H1 (cell line): ENCODE results near the gene FRMD4A. TPM values are rescaled to one million over a fixed set of nuclear protein-coding genes. Genes with fewer than 3 reads are reported as not detected.

ENCODE experiments used
- CTCF ChIA-PET: fragments of 300-600 bp; sonication (Branson Sonifier 250); formaldehyde crosslinking; loops from one replicate; lab custom pipeline; 2021; ENCODE audit not compliant: partially characterized antibody; lab: Charles Lee
- POLR2A ChIA-PET: fragments of 300-600 bp; sonication (Branson Sonifier 250); formaldehyde crosslinking; loops from one replicate; lab custom pipeline; 2021; ENCODE audit warnings: inconsistent platforms; ENCODE audit not compliant: partially characterized antibody; lab: Charles Lee
- DNase-seq, 2 experiments: peaks; one replicate each; pipeline versions ENCODE4 v3.0.0 to v3.0.0-alpha.2; 2010 to 2022; ENCODE audit warnings: low spot score in 2 of 2, low read depth in 1 of 2, mixed read lengths in 1 of 2
- FAIRE-seq: peaks from 2 replicates; lab custom pipeline; 2011; peaks lifted over from hg19 to GRCh38; lab: Jason Lieb, UNC
- H2AFZ ChIP-seq: 2 replicates; pipeline ENCODE4 v1.8.1; 2012; ENCODE audit warnings: low read length, inconsistent platforms
- H2AK5ac ChIP-seq: 2 replicates; pipeline ENCODE4 v1.6.1; 2013; ENCODE audit warnings: low read depth, low read length
- H2BK120ac ChIP-seq: replicated peaks from 2 replicates; pipeline ENCODE3; 2013; ENCODE audit warnings: low read depth, low read length, inconsistent platforms
- H2BK12ac ChIP-seq: 2 replicates; pipeline ENCODE4 v1.6.1; 2013; ENCODE audit warnings: low read depth, low read length
- H2BK15ac ChIP-seq: 2 replicates; pipeline ENCODE4 v1.6.1; 2013; ENCODE audit warnings: low read length
- H2BK20ac ChIP-seq: 2 replicates; pipeline ENCODE4 v1.6.1; 2013; ENCODE audit warnings: low read length
- H2BK5ac ChIP-seq: 2 replicates; pipeline ENCODE4 v1.6.1; 2013; ENCODE audit warnings: low read depth, low read length
- H3K14ac ChIP-seq: 2 replicates; pipeline ENCODE4 v1.6.1; 2013; ENCODE audit warnings: inconsistent platforms; ENCODE audit not compliant: insufficient read length
- H3K18ac ChIP-seq: 2 replicates; pipeline ENCODE4 v1.6.1; 2013; ENCODE audit warnings: low read length; ENCODE audit errors: extremely low read depth
- H3K23ac ChIP-seq: 2 replicates; pipeline ENCODE4 v1.6.1; 2013; ENCODE audit warnings: inconsistent platforms; ENCODE audit not compliant: insufficient read length
- H3K23me2 ChIP-seq: 2 replicates; pipeline ENCODE4 v1.6.1; 2013; ENCODE audit warnings: low read depth, low read length
- H3K27ac ChIP-seq: 2 replicates; pipeline ENCODE4 v1.6.1; 2011; ENCODE audit warnings: low read depth, low read length, inconsistent platforms
- H3K27me3 ChIP-seq, 4 experiments: replicated peaks in 1 of 4; 1 replicate in 1 of 4; 2 replicates in 3 of 4; pipeline versions ENCODE4 v1.6.1 to v1.8.1; 2011 to 2013; ENCODE audit warnings: low read length in 3 of 4, mild to moderate bottlenecking in 3 of 4, inconsistent platforms in 2 of 4, mixed read lengths in 2 of 4, moderate library complexity in 1 of 4; ENCODE audit not compliant: control insufficient read depth in 3 of 4, insufficient read depth in 3 of 4; ENCODE audit errors: extremely low read depth in 1 of 4
- H3K36me3 ChIP-seq, 4 experiments: 2 replicates each; pipeline versions ENCODE4 v1.6.1 to v1.8.1; 2011 to 2013; ENCODE audit warnings: mild to moderate bottlenecking in 4 of 4, low read length in 3 of 4, moderate library complexity in 2 of 4, control low read depth in 1 of 4, inconsistent platforms in 1 of 4; ENCODE audit not compliant: insufficient read depth in 4 of 4, control insufficient read depth in 2 of 4
- H3K4ac ChIP-seq: replicated peaks from 2 replicates; pipeline ENCODE3; 2013; ENCODE audit warnings: low read length, low read depth, mixed read lengths, inconsistent platforms; ENCODE audit not compliant: insufficient read length
- H3K4me1 ChIP-seq, 4 experiments: replicated peaks in 1 of 4; 1 replicate in 1 of 4; 2 replicates in 3 of 4; pipeline versions ENCODE4 v1.6.1 to v1.8.1; 2011 to 2013; ENCODE audit warnings: low read length in 3 of 4, inconsistent platforms in 2 of 4, mixed read lengths in 1 of 4; ENCODE audit not compliant: insufficient read depth in 4 of 4, control insufficient read depth in 3 of 4
- H3K4me2 ChIP-seq, 2 experiments: 2 replicates each; pipeline versions ENCODE4 v1.6.1 to v1.8.1; 2011 to 2013; ENCODE audit warnings: low read depth in 2 of 2, low read length in 2 of 2, control low read depth in 1 of 2, inconsistent platforms in 1 of 2, mild to moderate bottlenecking in 1 of 2; ENCODE audit not compliant: insufficient read depth in 1 of 2
- H3K4me3 ChIP-seq, 4 experiments: fragments of 200-600, 300-600 bp in 1 of 4; sonication (generic), shearing (Covaris generic), sonication (Bioruptor Twin) in 1 of 4; 2 replicates each; pipeline versions ENCODE4 v1.5.1 to v1.8.1; 2011 to 2016; ENCODE audit warnings: low read length in 4 of 4, low read depth in 3 of 4, control low read depth in 2 of 4, inconsistent platforms in 2 of 4, mild to moderate bottlenecking in 2 of 4, mixed read lengths in 1 of 4, moderate library complexity in 1 of 4; ENCODE audit not compliant: insufficient read depth in 2 of 4; ENCODE audit errors: extremely low read depth in 1 of 4
- H3K56ac ChIP-seq: replicated peaks from 2 replicates; pipeline ENCODE3; 2013; ENCODE audit warnings: low read depth, mild to moderate bottlenecking, mixed read lengths, low read length, inconsistent platforms; ENCODE audit not compliant: insufficient read length
- H3K79me1 ChIP-seq: 2 replicates; pipeline ENCODE4 v1.6.1; 2013; ENCODE audit warnings: low read depth, low read length, control low read depth
- H3K79me2 ChIP-seq, 2 experiments: 2 replicates each; pipeline versions ENCODE4 v1.6.1 to v1.8.1; 2012 to 2013; ENCODE audit warnings: low read length in 2 of 2, mild to moderate bottlenecking in 2 of 2, inconsistent platforms in 1 of 2; ENCODE audit not compliant: insufficient read depth in 2 of 2, control insufficient read depth in 1 of 2
- H3K9ac ChIP-seq, 4 experiments: replicated peaks in 1 of 4; 1 replicate in 1 of 4; 2 replicates in 3 of 4; pipeline versions ENCODE4 v1.6.1 to v1.8.1; 2011 to 2013; ENCODE audit warnings: low read depth in 3 of 4, low read length in 3 of 4, control low read depth in 2 of 4, mild to moderate bottlenecking in 2 of 4, moderate library complexity in 2 of 4, inconsistent platforms in 1 of 4; ENCODE audit errors: extremely low read depth in 1 of 4
- H3K9me3 ChIP-seq, 2 experiments: 2 replicates each; pipeline versions ENCODE4 v1.6.1 to v1.8.1; 2012 to 2013; ENCODE audit warnings: mild to moderate bottlenecking in 2 of 2, moderate library complexity in 2 of 2, control low read depth in 1 of 2, inconsistent platforms in 1 of 2, low read depth in 1 of 2, low read length in 1 of 2, mixed read lengths in 1 of 2; ENCODE audit not compliant: insufficient read depth in 2 of 2
- H4K20me1 ChIP-seq, 2 experiments: replicated peaks in 1 of 2; 2 replicates each; pipeline versions ENCODE3 to v1.8.1; 2011 to 2013; ENCODE audit warnings: inconsistent platforms in 2 of 2, low read length in 2 of 2, mild to moderate bottlenecking in 1 of 2; ENCODE audit not compliant: insufficient read depth in 2 of 2, control insufficient read depth in 1 of 2
- H4K5ac ChIP-seq: 2 replicates; pipeline ENCODE4 v1.6.1; 2013; ENCODE audit warnings: low read length, low read depth, mixed read lengths, inconsistent platforms; ENCODE audit not compliant: insufficient read length
- H4K8ac ChIP-seq: 2 replicates; pipeline ENCODE4 v1.8.0; 2013; ENCODE audit warnings: mild to moderate bottlenecking, moderate library complexity, low read length, inconsistent platforms; ENCODE audit not compliant: insufficient read depth; ENCODE audit errors: extremely low read depth
- H4K91ac ChIP-seq: replicated peaks from 2 replicates; pipeline ENCODE3; 2013; ENCODE audit warnings: low read length, mixed read lengths, inconsistent platforms; ENCODE audit not compliant: insufficient read length
- CTBP2 ChIP-seq: IDR thresholded peaks from 2 replicates; pipeline ENCODE4 v1.7.0; 2011; ENCODE audit warnings: borderline replicate concordance, mild to moderate bottlenecking, moderate library complexity, mixed read lengths, low read length; ENCODE audit not compliant: insufficient read depth, insufficient read length
- HDAC6 ChIP-seq: IDR thresholded peaks from one replicate; pipeline ENCODE4 v1.7.1; 2012; ENCODE audit warnings: low read depth, mild to moderate bottlenecking, inconsistent platforms, low read length, moderate library complexity
- JUN ChIP-seq: IDR thresholded peaks from 2 replicates; pipeline ENCODE4 v1.6.1; 2011; ENCODE audit warnings: low read depth, mild to moderate bottlenecking, improper control_type of control experiment, low read length
- RBBP5 ChIP-seq: IDR thresholded peaks from 2 replicates; pipeline ENCODE4 v1.7.1; 2012; ENCODE audit warnings: low read depth, mild to moderate bottlenecking, inconsistent platforms, low read length, moderate library complexity, borderline replicate concordance
- RFX5 ChIP-seq: IDR thresholded peaks from 2 replicates; pipeline ENCODE4 v1.6.1; 2011; ENCODE audit warnings: low read depth, low read length, improper control_type of control experiment, borderline replicate concordance
- SAP30 ChIP-seq: fragments of 300-600 bp; sonication (generic); IDR thresholded peaks from 2 replicates; pipeline ENCODE4 v1.7.1; 2012; ENCODE audit warnings: low read length, moderate library complexity, mild to moderate bottlenecking, inconsistent platforms; ENCODE audit not compliant: insufficient read depth, insufficient replicate concordance
- SIRT6 ChIP-seq: IDR thresholded peaks from one replicate; pipeline ENCODE4 v1.7.1; 2012; ENCODE audit warnings: low read length, inconsistent platforms
- TAF7 ChIP-seq: optimal IDR thresholded peaks from 2 replicates; pipeline ENCODE3; 2011; ENCODE audit warnings: low read depth, mild to moderate bottlenecking, inconsistent platforms, low read length, moderate library complexity, borderline replicate concordance
- TEAD4 ChIP-seq: IDR thresholded peaks from 2 replicates; pipeline ENCODE4 v1.6.1; 2012; ENCODE audit warnings: low read depth, low read length, inconsistent platforms, mixed read lengths
- WGBS, 2 experiments: shearing (Covaris generic) in 1 of 2; methylation state at CpG; one replicate each; pipeline versions ENCODE4 v1.1.6 to v1.1.7; 2013 to 2015; ENCODE audit warnings: low lambda C conversion rate in 2 of 2, mixed read lengths in 2 of 2, inconsistent platforms in 1 of 2, low coverage in 1 of 2, missing lambda C conversion rate in 1 of 2; ENCODE audit not compliant: insufficient replicate concordance in 2 of 2, insufficient coverage in 1 of 2, insufficient read length in 1 of 2; ENCODE audit errors: extremely low coverage in 1 of 2, missing lambda C conversion rate in 1 of 2; 5-methylcytosine and 5-hydroxymethylcytosine counted together
- polyA plus RNA-seq, 7 experiments: library from polyadenylated mRNA; depleted of rRNA in 3 of 7; stranded (reverse) in 5 of 7; unstranded in 2 of 7; fragments of >200 nt in 5 of 7; fragments of 200-250 nt in 2 of 7; gene quantifications; 1 replicate in 5 of 7; 2 replicates in 1 of 7; 4 replicates in 1 of 7; pipeline versions ENCODE4 v1.2.1 to v1.2.3, GENCODE V29; 2011 to 2013; ENCODE audit warnings: missing spikeins in 2 of 7, mixed read lengths in 2 of 7
- total RNA-seq: library from RNA; stranded (reverse); fragmentation: NEBNext Ultra II Directional; extraction: Animal tissue kit (Norgen Biotek cat#: 25700); gene quantifications from 2 replicates; pipeline ENCODE4 v1.2.1, GENCODE V29; 2021
- TF ChIP-seq, protein P1 (sequence below): IDR thresholded peaks from 2 replicates; pipeline ENCODE4 v1.6.1; 2012; ENCODE audit warnings: low read length, inconsistent platforms

The FRMD4A gene
- total and polyA plus RNA-seq, 2 of the 8 experiments (the other 6 are each of a cell fraction or from before 2014, with no cell fraction given) = 38.6 to 39.6 TPM

DNA sequence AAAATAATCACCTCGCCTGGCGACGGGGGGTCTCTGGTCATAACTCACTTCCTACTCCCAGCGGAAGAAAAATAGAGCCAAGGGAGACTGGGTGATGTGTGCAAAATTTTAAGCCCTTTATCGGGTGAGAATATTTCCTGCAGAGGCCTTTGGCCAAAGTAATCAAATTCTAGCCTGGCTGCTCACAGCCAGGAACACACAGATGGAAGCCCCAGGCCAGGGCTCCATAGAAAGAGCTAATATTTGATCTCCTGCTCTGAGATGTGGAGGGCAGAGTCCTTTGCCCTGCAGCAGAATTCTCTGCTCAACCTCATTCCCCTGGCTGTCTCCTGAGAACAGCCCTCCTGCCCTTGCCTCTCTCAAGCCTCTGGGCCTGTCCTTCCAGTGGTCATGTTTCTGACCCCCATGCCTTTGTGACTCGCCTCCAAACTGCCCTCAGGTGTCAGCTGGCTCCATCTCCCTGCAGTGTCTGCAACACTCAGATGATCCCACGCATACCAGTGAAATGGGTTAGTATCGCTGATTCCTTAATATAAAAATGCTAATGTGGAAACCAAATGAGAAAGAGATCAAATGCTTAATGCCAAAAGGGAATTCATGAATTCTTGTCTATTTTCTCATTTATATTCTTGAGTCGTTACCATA, 34.5 kb downstream of the FRMD4A start:
- Histone ChIP-seq H2AK5ac (no peak overlapping the region), H2AFZ (no peak overlapping the region), H3K14ac (no peak overlapping the region), H3K18ac (no peak overlapping the region), H3K36me3 (no peaks in the 10 kb centered on the region), H3K23ac (no peak overlapping the region), H3K27ac (no peak overlapping the region), H3K4me2 (no peak overlapping the region), H2BK5ac (no peak overlapping the region), H2BK120ac (no peak overlapping the region), H3K9ac (no peak overlapping the region), H3K4me1 (peaks cover 0 to 2% (median 0%) of the 10 kb centered on the region in 4 experiments; a peak in 1 of 7 replicates), H3K79me2 (no peaks in the 10 kb centered on the region), H3K4me3 (no peak overlapping the region), H4K8ac (no peak overlapping the region), H4K91ac (no peak overlapping the region), H3K79me1 (no peaks in the 10 kb centered on the region), H2BK15ac (no peak overlapping the region), H3K9me3 (0 out of 4 replicates have a peak, but pooled peaks cover 0 to 5% of the 10 kb centered on the region in 2 experiments), H4K5ac (no peak overlapping the region), H3K23me2 (no peaks in the 10 kb centered on the region), H4K20me1 (no peaks in the 10 kb centered on the region), H3K4ac (no peak overlapping the region), H2BK20ac (no peak overlapping the region), H2BK12ac (no peak overlapping the region), H3K27me3 (no peaks in the 10 kb centered on the region), H3K56ac (no peak overlapping the region)
- CTCF ChIA-PET = interaction anchor here (0.9 to 1.4 kb wide), 2 partner anchors 14 to 27 kb away, joined by 4 to 5 read pairs; no protein-coding TSS in a partner anchor
- DNase-seq (no peak), FAIRE-seq (no peak)
- WGBS, 2 experiments = 84% methylated on average over 9 of the region's 9 CpGs; no CpG with 5 or more reads in 1 of the 2 experiments
- POLR2A ChIA-PET = interaction anchor here (1.2 kb wide), 1 partner anchor 111 kb away, joined by 3 read pairs; no protein-coding TSS in a partner anchor
- no peak for TF ChIP-seq CTBP2
- no peak for TF ChIP-seq RBBP5
- TF ChIP-seq RFX5 = no peak
- no peak for TF ChIP-seq SAP30
- no peak for TF ChIP-seq TAF7
- no peak for TF ChIP-seq HDAC6
- TF ChIP-seq TEAD4 = no peak
- TF ChIP-seq, protein P1, sequence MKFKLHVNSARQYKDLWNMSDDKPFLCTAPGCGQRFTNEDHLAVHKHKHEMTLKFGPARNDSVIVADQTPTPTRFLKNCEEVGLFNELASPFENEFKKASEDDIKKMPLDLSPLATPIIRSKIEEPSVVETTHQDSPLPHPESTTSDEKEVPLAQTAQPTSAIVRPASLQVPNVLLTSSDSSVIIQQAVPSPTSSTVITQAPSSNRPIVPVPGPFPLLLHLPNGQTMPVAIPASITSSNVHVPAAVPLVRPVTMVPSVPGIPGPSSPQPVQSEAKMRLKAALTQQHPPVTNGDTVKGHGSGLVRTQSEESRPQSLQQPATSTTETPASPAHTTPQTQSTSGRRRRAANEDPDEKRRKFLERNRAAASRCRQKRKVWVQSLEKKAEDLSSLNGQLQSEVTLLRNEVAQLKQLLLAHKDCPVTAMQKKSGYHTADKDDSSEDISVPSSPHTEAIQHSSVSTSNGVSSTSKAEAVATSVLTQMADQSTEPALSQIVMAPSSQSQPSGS = no peak
- TF ChIP-seq JUN = no peak
- TF ChIP-seq SIRT6 = no peak
